Activated naive CD4-positive, alpha-beta T cell treated with anti-CD3 and anti-CD28 coated beads for 36 hours (primary cell): ENCODE data around the gene SH3RF2. TPM values are rescaled to one million over a fixed set of nuclear protein-coding genes. Genes with fewer than 3 reads are reported as not detected.
"Not testable (repeated sequence)": the region's sequence is repeated elsewhere in the genome, so short reads cannot be mapped to it uniquely, and the experiment has no call there.

Experiments used
- CTCF ChIA-PET: fragments of 350-600 bp; sonication (Branson Sonifier 250); formaldehyde crosslinking; loops from one replicate; lab custom pipeline; 2021; ENCODE audit warnings: antibody characterized with exemption; lab: Charles Lee
- DNase-seq: peaks from one replicate; pipeline ENCODE4 v3.0.0-alpha.2; 2020
- H3K27ac Mint-ChIP-seq: one replicate; pipeline ENCODE4 v1.8.0; 2021; ENCODE audit warnings: mild to moderate bottlenecking, mixed read lengths
- H3K27me3 Mint-ChIP-seq: one replicate; pipeline ENCODE4 v1.8.0; 2021; ENCODE audit warnings: low read depth, mixed read lengths
- H3K36me3 Mint-ChIP-seq: one replicate; pipeline ENCODE4 v1.8.0; 2021; ENCODE audit warnings: low read depth, mixed read lengths
- H3K4me1 Mint-ChIP-seq: one replicate; pipeline ENCODE4 v1.8.0; 2021; ENCODE audit warnings: low read depth, mixed read lengths
- H3K4me3 Mint-ChIP-seq: one replicate; pipeline ENCODE4 v1.8.0; 2021; ENCODE audit warnings: mild to moderate bottlenecking, moderate library complexity, mixed read lengths
- H3K9me3 Mint-ChIP-seq: one replicate; pipeline ENCODE4 v1.8.0; 2021; ENCODE audit warnings: mixed read lengths
- intact Hi-C: fragments of 100-400 bp; cut with micrococcal nuclease; formaldehyde crosslinking; loops from one replicate; pipeline ENCODE4 v1.15.1; 2023
- total RNA-seq, 2 experiments: library from RNA; stranded (reverse); gene quantifications; one replicate each; pipeline ENCODE4 v1.2.3, GENCODE V29; 2021

The SH3RF2 gene
- total RNA-seq, 2 experiments from 2014 or later = not detected

DNA sequence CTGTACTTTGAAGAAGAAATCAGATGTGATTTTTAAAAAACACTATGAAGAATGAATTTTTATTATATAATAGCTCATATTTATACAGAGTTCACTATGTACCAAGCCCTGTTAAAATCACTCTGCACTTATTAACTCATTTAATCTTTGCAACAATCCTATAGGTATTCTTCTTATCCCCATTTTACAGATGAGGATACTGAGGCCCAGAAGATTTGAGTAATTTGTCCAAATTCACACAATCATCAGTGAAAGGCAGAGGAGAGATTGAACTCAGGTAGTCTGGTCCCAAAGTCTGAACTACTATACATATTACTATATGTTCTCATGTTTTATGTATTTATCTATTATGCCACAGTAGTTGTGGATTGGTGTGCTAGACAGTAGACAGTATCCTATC is 152.9 kb downstream of the SH3RF2 start:
- H3K36me3 Mint-ChIP-seq = no peaks in the 10 kb centered on the region
- no peaks in the 10 kb centered on the region for H3K9me3 Mint-ChIP-seq
- H3K4me1 Mint-ChIP-seq = no peaks in the 10 kb centered on the region
- no peak overlapping the region for H3K27ac Mint-ChIP-seq
- intact Hi-C loops = no loop called here
- H3K27me3 Mint-ChIP-seq = no peaks in the 10 kb centered on the region
- H3K4me3 Mint-ChIP-seq = no peak overlapping the region
- CTCF ChIA-PET = no interaction called here
- DNase-seq = no peak

GRCh38 chr5:146091881-146092280 is 155.5 kb downstream of the SH3RF2 start:
- Mint-ChIP-seq H3K9me3 (no peaks in the 10 kb centered on the region), H3K4me1 (no peaks in the 10 kb centered on the region), H3K27ac (no peak overlapping the region), H3K36me3 (peaks cover under 1% of the 10 kb centered on the region), H3K27me3 (no peaks in the 10 kb centered on the region), H3K4me3 (no peak overlapping the region)
- CTCF ChIA-PET = no interaction called here
- no peak for DNase-seq
- intact Hi-C loops = no loop called here

GRCh38 chr5:146098047-146098446 is 161.7 kb downstream of the SH3RF2 start:
- Mint-ChIP-seq H3K36me3 (peaks cover 8% of the 10 kb centered on the region), H3K4me3 (no peak overlapping the region), H3K9me3 (no peaks in the 10 kb centered on the region), H3K27ac (no peak overlapping the region), H3K27me3 (no peaks in the 10 kb centered on the region), H3K4me1 (no peaks in the 10 kb centered on the region)
- no peak for DNase-seq
- intact Hi-C loops = no loop called here
- CTCF ChIA-PET = no interaction called here

DNA sequence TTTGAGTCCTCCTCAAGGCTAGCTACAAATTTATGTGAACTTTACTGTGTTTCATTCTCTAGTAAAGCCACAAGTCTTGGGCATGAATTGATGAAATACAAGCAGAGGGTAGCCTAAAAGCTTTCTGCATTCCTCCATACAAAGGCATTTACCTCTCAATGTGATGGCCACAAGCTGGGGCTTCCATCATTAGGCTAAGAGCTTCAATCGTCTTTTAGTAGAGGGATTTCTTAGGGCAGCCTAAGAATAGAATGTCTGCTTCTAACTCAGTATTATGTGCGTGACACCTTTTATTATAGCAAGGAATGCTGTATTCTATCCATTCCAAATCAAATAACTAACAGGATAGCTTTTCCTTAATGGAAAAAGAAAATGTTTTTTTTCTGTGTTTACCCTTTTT is 165.3 kb downstream of the SH3RF2 start:
- CTCF ChIA-PET = interaction anchor here (0.6 kb wide), 1 partner anchor 185 kb away, joined by 3 read pairs; no protein-coding TSS in a partner anchor
- H3K4me1 Mint-ChIP-seq = no peaks in the 10 kb centered on the region
- H3K36me3 Mint-ChIP-seq = peaks cover 15% of the 10 kb centered on the region
- H3K4me3 Mint-ChIP-seq = no peak overlapping the region
- no peaks in the 10 kb centered on the region for H3K9me3 Mint-ChIP-seq
- no peak for DNase-seq
- H3K27ac Mint-ChIP-seq = no peak overlapping the region
- no peaks in the 10 kb centered on the region for H3K27me3 Mint-ChIP-seq
- intact Hi-C loops = no loop called here

DNA sequence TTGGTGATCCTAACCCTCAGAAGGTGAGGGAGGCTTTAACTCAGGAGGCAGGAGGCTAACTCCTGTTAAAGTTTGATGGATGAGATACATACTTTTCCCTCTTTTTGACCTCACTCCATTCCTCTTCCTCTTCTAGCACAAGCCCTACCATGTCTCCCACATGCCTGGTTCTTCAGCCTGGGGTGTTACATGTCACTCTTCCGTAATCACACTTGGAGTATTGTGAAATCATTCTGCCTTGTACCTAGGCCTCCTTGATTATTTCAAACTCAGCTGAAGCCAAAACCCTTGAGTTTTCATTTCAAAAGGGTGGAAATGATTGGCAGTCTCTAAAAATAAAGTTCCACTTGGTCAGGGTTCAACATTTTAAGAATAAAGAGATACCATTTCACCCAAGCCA is 167.2 kb downstream of the SH3RF2 start:
- no peak for DNase-seq
- intact Hi-C loops = no loop called here
- CTCF ChIA-PET = interaction anchor here (0.6 kb wide), 1 partner anchor 42 kb away, joined by 4 read pairs; no protein-coding TSS in a partner anchor
- Mint-ChIP-seq H3K9me3 (no peaks in the 10 kb centered on the region), H3K27ac (no peak overlapping the region), H3K27me3 (no peaks in the 10 kb centered on the region), H3K36me3 (peaks cover 10% of the 10 kb centered on the region), H3K4me1 (no peaks in the 10 kb centered on the region), H3K4me3 (no peak overlapping the region)

DNA sequence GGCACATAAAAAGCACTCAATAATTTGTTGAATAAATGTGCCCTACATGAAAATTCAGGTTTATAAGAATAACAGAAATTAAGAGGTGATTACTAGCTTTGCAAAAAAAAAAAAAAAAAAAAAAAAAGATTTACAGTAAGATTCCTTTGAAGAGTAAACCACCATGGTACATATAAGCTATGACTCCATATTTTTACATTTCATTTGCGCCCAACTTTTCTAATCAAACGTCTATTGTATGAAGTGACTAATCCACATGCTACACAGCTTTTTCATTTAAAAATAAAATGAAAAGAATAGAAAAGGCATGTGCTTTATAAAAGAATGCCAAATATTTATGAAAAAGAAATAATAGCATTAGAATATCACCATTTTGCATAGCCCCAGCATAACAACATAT is 169.1 kb downstream of the SH3RF2 start, which contains the start of gene PLAC8L1:
TSS of gene PLAC8L1 (minus strand) at position 101 of the 400 bp plus-strand sequence. CDS start 1,266 bp downstream, outside the sequence.
- intact Hi-C loops = no loop called here
- H3K27ac Mint-ChIP-seq = no peak within 1 kb of the TSS
- no peaks in the 10 kb centered on the region for H3K9me3 Mint-ChIP-seq
- CTCF ChIA-PET = no interaction called here
- no peak for DNase-seq
- no peaks in the 10 kb centered on the region for H3K4me1 Mint-ChIP-seq
- H3K27me3 Mint-ChIP-seq = no peaks in the 10 kb centered on the region
- H3K4me3 Mint-ChIP-seq = no peak within 1 kb of the TSS
- peaks cover 9% of the 10 kb centered on the region for H3K36me3 Mint-ChIP-seq

GRCh38 chr5:146107901-146108300 is 171.5 kb downstream of the SH3RF2 start:
- H3K27ac Mint-ChIP-seq = no peak overlapping the region
- H3K9me3 Mint-ChIP-seq = no peaks in the 10 kb centered on the region
- peaks cover 15% of the 10 kb centered on the region for H3K36me3 Mint-ChIP-seq
- CTCF ChIA-PET = interaction anchor here (0.6 kb wide), 2 partner anchors 20 to 927 kb away, joined by 3 read pairs; no protein-coding TSS in a partner anchor
- no peak overlapping the region for H3K4me3 Mint-ChIP-seq
- H3K27me3 Mint-ChIP-seq = no peaks in the 10 kb centered on the region
- H3K4me1 Mint-ChIP-seq = no peaks in the 10 kb centered on the region
- no peak for DNase-seq
- intact Hi-C loops = no loop called here

- H3K27ac Mint-ChIP-seq, H3K9me3 Mint-ChIP-seq, intact Hi-C loops, H3K4me3 Mint-ChIP-seq, H3K27me3 Mint-ChIP-seq, H3K4me1 Mint-ChIP-seq, CTCF ChIA-PET, DNase-seq: not testable (repeated sequence)
- H3K36me3 Mint-ChIP-seq = peaks cover 17% of the 10 kb centered on the region
Measured at GRCh38 chr5:146108870-146109269, 172.5 kb downstream of the SH3RF2 start.

- no peak for DNase-seq
- CTCF ChIA-PET = no interaction called here
- H3K27ac Mint-ChIP-seq = no peak overlapping the region
- intact Hi-C loops = no loop called here
- no peaks in the 10 kb centered on the region for H3K4me1 Mint-ChIP-seq
- no peaks in the 10 kb centered on the region for H3K9me3 Mint-ChIP-seq
- no peak overlapping the region for H3K4me3 Mint-ChIP-seq
- peaks cover 17% of the 10 kb centered on the region for H3K36me3 Mint-ChIP-seq
- no peaks in the 10 kb centered on the region for H3K27me3 Mint-ChIP-seq
Measured at GRCh38 chr5:146109379-146109778, 173.0 kb downstream of the SH3RF2 start.

DNA sequence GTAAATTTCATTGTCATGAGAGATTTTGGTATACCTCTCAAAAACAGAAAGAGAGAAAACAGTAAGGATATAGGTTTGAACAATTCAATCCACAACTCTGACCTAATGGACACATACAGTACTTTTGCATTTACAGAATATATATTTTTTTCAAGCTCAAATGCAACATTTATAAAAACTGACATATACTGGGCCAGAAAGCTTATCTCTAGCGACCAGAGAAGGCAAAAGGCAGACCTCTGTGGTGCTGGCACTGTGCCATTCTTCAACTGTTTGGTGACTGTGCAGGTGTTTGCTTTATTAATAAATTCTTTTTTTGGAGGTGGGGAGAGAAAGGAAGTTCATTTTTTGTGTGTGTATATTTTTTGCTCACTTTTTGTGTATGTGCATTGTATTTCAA is 175.0 kb downstream of the SH3RF2 start:
- H3K9me3 Mint-ChIP-seq = no peaks in the 10 kb centered on the region
- peaks cover 19% of the 10 kb centered on the region for H3K36me3 Mint-ChIP-seq
- H3K27ac Mint-ChIP-seq = no peak overlapping the region
- no peak overlapping the region for H3K4me3 Mint-ChIP-seq
- CTCF ChIA-PET = no interaction called here
- H3K4me1 Mint-ChIP-seq = no peaks in the 10 kb centered on the region
- no peak for DNase-seq
- intact Hi-C loops = no loop called here
- H3K27me3 Mint-ChIP-seq = no peaks in the 10 kb centered on the region

GRCh38 chr5:146112476-146112875 is 176.1 kb downstream of the SH3RF2 start:
- CTCF ChIA-PET = interaction anchor here (1.4 kb wide), 1 partner anchor 18 kb away, joined by 3 read pairs; no protein-coding TSS in a partner anchor

More at GRCh38 chr5:146112476-146112875, 176.1 kb downstream of the SH3RF2 start:
- no peak for DNase-seq
- no peaks in the 10 kb centered on the region for H3K27me3 Mint-ChIP-seq
- no peaks in the 10 kb centered on the region for H3K9me3 Mint-ChIP-seq
- H3K4me3 Mint-ChIP-seq = no peak overlapping the region
- peaks cover 25% of the 10 kb centered on the region for H3K36me3 Mint-ChIP-seq
- intact Hi-C loops = no loop called here
- no peaks in the 10 kb centered on the region for H3K4me1 Mint-ChIP-seq
- H3K27ac Mint-ChIP-seq = no peak overlapping the region
